ENCODE measurements around the gene THAP8. TPM values are rescaled to one million over a fixed set of nuclear protein-coding genes. Genes with fewer than 3 reads are reported as not detected.

Gene THAP8
- total and polyA plus RNA-seq, 2 of the 13 experiments (the other 11 are each of a cell fraction or from before 2014, with no cell fraction given), result 1.7 to 3.7 TPM

DNA sequence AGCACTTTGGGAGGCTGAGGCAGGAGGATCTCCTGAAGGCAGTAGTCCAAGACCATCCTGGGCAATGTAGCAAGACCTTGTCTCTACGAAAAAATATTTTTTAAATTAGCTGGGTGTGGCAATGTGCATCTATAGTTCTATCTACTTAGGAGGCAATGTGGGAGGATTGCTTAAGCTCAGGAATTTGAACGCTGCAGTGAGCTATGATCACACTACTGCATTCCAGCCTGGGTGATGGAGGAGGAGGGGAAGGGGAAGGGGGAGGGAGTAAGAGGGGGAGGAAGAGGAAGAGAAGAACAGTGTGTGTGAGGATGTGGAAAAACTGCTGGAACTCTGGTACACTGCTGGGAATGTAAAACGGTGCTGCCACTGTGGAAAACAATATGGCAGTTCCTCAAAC is 12.3 kb downstream of the THAP8 start (continued):
- TF ChIP-seq, protein P1, sequence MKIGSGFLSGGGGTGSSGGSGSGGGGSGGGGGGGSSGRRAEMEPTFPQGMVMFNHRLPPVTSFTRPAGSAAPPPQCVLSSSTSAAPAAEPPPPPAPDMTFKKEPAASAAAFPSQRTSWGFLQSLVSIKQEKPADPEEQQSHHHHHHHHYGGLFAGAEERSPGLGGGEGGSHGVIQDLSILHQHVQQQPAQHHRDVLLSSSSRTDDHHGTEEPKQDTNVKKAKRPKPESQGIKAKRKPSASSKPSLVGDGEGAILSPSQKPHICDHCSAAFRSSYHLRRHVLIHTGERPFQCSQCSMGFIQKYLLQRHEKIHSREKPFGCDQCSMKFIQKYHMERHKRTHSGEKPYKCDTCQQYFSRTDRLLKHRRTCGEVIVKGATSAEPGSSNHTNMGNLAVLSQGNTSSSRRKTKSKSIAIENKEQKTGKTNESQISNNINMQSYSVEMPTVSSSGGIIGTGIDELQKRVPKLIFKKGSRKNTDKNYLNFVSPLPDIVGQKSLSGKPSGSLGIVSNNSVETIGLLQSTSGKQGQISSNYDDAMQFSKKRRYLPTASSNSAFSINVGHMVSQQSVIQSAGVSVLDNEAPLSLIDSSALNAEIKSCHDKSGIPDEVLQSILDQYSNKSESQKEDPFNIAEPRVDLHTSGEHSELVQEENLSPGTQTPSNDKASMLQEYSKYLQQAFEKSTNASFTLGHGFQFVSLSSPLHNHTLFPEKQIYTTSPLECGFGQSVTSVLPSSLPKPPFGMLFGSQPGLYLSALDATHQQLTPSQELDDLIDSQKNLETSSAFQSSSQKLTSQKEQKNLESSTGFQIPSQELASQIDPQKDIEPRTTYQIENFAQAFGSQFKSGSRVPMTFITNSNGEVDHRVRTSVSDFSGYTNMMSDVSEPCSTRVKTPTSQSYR (CRISPR knock-in tag; IDR thresholded peaks at IDR 0.05; ENCODE audit: borderline replicate concordance), result peak; percentile 69; the same call in 1 of the 2 replicates
- TF ChIP-seq TEAD3 (CRISPR knock-in tag; optimal IDR thresholded peaks at IDR 0.05; ENCODE audit: borderline replicate concordance) (peak; percentile 97), NCOA2 (CRISPR knock-in tag; IDR thresholded peaks at IDR 0.05) (0 out of 2 replicates have a peak, but pooled peaks have one; percentile 18), TCF7L2 (IDR thresholded peaks at IDR 0.05; ENCODE audit: low read depth, low read length) (no peak), ZNF543 (CRISPR knock-in tag; IDR thresholded peaks at IDR 0.05) (no peak), RORA (CRISPR knock-in tag; IDR thresholded peaks at IDR 0.05) (no peak), ZSCAN31 (CRISPR knock-in tag; IDR thresholded peaks at IDR 0.05; ENCODE audit: low read depth) (no peak), SYNCRIP (IDR thresholded peaks at IDR 0.05; ENCODE audit: insufficient read depth, low read depth, low read length) (no peak), MAFF (IDR thresholded peaks at IDR 0.05; ENCODE audit: low read depth, low read length) (no peak), HNF4A (CRISPR knock-in tag; IDR thresholded peaks at IDR 0.05) (0 out of 2 replicates have a peak, but pooled peaks have one; percentile 34), POLR2AphosphoS5 (IDR thresholded peaks at IDR 0.05; ENCODE audit: low read depth, low read length) (no peak), MAZ (IDR thresholded peaks at IDR 0.05; ENCODE audit: borderline replicate concordance, low read depth, low read length) (peak; percentile 74; the same call in 1 of the 2 replicates), MAZ (CRISPR knock-in tag; IDR thresholded peaks at IDR 0.05; ENCODE audit: low read depth) (no peak), ZNF670 (CRISPR knock-in tag; IDR thresholded peaks at IDR 0.05; ENCODE audit: borderline replicate concordance) (0 out of 2 replicates have a peak, but pooled peaks have one; percentile 36), KDM6A (CRISPR knock-in tag; IDR thresholded peaks at IDR 0.05; ENCODE audit: low read depth) (0 out of 2 replicates have a peak, but pooled peaks have one; percentile 39), HHEX (CRISPR knock-in tag; IDR thresholded peaks at IDR 0.05) (0 out of 2 replicates have a peak, but pooled peaks have one; percentile 27)
- TF ChIP-seq, protein P2, sequence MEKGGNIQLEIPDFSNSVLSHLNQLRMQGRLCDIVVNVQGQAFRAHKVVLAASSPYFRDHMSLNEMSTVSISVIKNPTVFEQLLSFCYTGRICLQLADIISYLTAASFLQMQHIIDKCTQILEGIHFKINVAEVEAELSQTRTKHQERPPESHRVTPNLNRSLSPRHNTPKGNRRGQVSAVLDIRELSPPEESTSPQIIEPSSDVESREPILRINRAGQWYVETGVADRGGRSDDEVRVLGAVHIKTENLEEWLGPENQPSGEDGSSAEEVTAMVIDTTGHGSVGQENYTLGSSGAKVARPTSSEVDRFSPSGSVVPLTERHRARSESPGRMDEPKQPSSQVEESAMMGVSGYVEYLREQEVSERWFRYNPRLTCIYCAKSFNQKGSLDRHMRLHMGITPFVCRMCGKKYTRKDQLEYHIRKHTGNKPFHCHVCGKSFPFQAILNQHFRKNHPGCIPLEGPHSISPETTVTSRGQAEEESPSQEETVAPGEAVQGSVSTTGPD (CRISPR knock-in tag; IDR thresholded peaks at IDR 0.05), result no peak
- TF ChIP-seq, protein P3, sequence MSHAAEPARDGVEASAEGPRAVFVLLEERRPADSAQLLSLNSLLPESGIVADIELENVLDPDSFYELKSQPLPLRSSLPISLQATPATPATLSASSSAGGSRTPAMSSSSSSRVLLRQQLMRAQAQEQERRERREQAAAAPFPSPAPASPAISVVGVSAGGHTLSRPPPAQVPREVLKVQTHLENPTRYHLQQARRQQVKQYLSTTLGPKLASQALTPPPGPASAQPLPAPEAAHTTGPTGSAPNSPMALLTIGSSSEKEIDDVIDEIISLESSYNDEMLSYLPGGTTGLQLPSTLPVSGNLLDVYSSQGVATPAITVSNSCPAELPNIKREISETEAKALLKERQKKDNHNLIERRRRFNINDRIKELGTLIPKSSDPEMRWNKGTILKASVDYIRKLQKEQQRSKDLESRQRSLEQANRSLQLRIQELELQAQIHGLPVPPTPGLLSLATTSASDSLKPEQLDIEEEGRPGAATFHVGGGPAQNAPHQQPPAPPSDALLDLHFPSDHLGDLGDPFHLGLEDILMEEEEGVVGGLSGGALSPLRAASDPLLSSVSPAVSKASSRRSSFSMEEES (CRISPR knock-in tag; IDR thresholded peaks at IDR 0.05), result no peak
- TF ChIP-seq, protein P4, sequence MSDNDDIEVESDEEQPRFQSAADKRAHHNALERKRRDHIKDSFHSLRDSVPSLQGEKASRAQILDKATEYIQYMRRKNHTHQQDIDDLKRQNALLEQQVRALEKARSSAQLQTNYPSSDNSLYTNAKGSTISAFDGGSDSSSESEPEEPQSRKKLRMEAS (IDR thresholded peaks at IDR 0.05), result 0 out of 2 replicates have a peak, but pooled peaks have one; percentile 17
- TF ChIP-seq, protein P5, sequence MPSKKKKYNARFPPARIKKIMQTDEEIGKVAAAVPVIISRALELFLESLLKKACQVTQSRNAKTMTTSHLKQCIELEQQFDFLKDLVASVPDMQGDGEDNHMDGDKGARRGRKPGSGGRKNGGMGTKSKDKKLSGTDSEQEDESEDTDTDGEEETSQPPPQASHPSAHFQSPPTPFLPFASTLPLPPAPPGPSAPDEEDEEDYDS (CRISPR knock-in tag; IDR thresholded peaks at IDR 0.05), result peak; percentile 13; the same call in 1 of the 2 replicates
- TF ChIP-seq, protein P6, sequence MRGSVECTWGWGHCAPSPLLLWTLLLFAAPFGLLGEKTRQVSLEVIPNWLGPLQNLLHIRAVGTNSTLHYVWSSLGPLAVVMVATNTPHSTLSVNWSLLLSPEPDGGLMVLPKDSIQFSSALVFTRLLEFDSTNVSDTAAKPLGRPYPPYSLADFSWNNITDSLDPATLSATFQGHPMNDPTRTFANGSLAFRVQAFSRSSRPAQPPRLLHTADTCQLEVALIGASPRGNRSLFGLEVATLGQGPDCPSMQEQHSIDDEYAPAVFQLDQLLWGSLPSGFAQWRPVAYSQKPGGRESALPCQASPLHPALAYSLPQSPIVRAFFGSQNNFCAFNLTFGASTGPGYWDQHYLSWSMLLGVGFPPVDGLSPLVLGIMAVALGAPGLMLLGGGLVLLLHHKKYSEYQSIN (CRISPR knock-in tag; IDR thresholded peaks at IDR 0.05; ENCODE audit: borderline replicate concordance), result no peak
